Neuronal stem cell (in vitro differentiated cells): ENCODE results near the gene ILKAP.

Source experiments
- DNase-seq: peaks from one replicate; pipeline ENCODE4 v3.0.0-alpha.2; 2013; ENCODE audit warnings: low spot score
- H2AFZ ChIP-seq: one replicate; pipeline ENCODE4 v1.6.1; 2013; ENCODE audit warnings: mild to moderate bottlenecking, low read length, inconsistent platforms
- H2AK5ac ChIP-seq: 2 replicates; pipeline ENCODE4 v1.6.1; 2013; ENCODE audit warnings: low read depth, mild to moderate bottlenecking, inconsistent platforms, low read length, moderate library complexity, mixed read lengths
- H2BK120ac ChIP-seq: 2 replicates; pipeline ENCODE4 v1.6.1; 2013; ENCODE audit warnings: low read depth, mild to moderate bottlenecking, inconsistent platforms, low read length, moderate library complexity, mixed read lengths
- H2BK12ac ChIP-seq: one replicate; pipeline ENCODE4 v1.6.1; 2013; ENCODE audit warnings: low read length, inconsistent platforms
- H2BK15ac ChIP-seq: 2 replicates; pipeline ENCODE4 v1.6.1; 2013; ENCODE audit warnings: mild to moderate bottlenecking, low read length, inconsistent platforms, mixed read lengths
- H2BK5ac ChIP-seq: one replicate; pipeline ENCODE4 v1.6.1; 2013; ENCODE audit warnings: inconsistent platforms, mild to moderate bottlenecking, low read length, moderate library complexity
- H3K14ac ChIP-seq: one replicate; pipeline ENCODE4 v1.6.1; 2013; ENCODE audit warnings: low read length, inconsistent platforms
- H3K18ac ChIP-seq: 2 replicates; pipeline ENCODE4 v1.6.1; 2013; ENCODE audit warnings: low read length, inconsistent platforms
- H3K23ac ChIP-seq: 2 replicates; pipeline ENCODE4 v1.6.1; 2013; ENCODE audit warnings: low read depth, mild to moderate bottlenecking, mixed read lengths, low read length, inconsistent platforms; ENCODE audit not compliant: poor library complexity
- H3K27ac ChIP-seq: replicated peaks from 3 replicates; pipeline ENCODE4 v1.5.1; 2013; ENCODE audit warnings: low read length, inconsistent platforms
- H3K27me3 ChIP-seq, 3 experiments: 2 replicates each; pipeline ENCODE4 v1.6.1; 2013; ENCODE audit warnings: low read length in 3 of 3, mild to moderate bottlenecking in 2 of 3, inconsistent platforms in 1 of 3, low read depth in 1 of 3, mixed read lengths in 1 of 3, moderate library complexity in 1 of 3; ENCODE audit not compliant: control insufficient read depth in 3 of 3, insufficient read depth in 3 of 3
- H3K36me3 ChIP-seq, 2 donors: replicated peaks in 1 of 2; 2 replicates each; pipeline ENCODE4 v1.6.1; 2013; ENCODE audit warnings: low read length in 2 of 2; ENCODE audit not compliant: control insufficient read depth in 2 of 2, insufficient read depth in 2 of 2
- H3K4ac ChIP-seq: 2 replicates; pipeline ENCODE4 v1.6.1; 2013; ENCODE audit warnings: inconsistent platforms, mild to moderate bottlenecking, low read length, moderate library complexity
- H3K4me1 ChIP-seq, 2 donors: 1 replicate in 1 of 2; 2 replicates in 1 of 2; pipeline ENCODE4 v1.6.1; 2013; ENCODE audit warnings: low read length in 2 of 2, low read depth in 1 of 2; ENCODE audit not compliant: control insufficient read depth in 2 of 2, insufficient read depth in 1 of 2
- H3K4me2 ChIP-seq: one replicate; pipeline ENCODE4 v1.6.1; 2013; ENCODE audit warnings: mild to moderate bottlenecking, low read length, inconsistent platforms; ENCODE audit not compliant: insufficient read depth, poor library complexity, severe bottlenecking
- H3K4me3 ChIP-seq, 2 donors: 2 replicates each; pipeline ENCODE4 v1.5.1; 2013; ENCODE audit warnings: low read length in 2 of 2, mild to moderate bottlenecking in 2 of 2, inconsistent platforms in 1 of 2, moderate library complexity in 1 of 2
- H3K79me1 ChIP-seq: one replicate; pipeline ENCODE4 v1.6.1; 2013; ENCODE audit warnings: low read depth, mild to moderate bottlenecking, inconsistent platforms, low read length, moderate library complexity
- H3K9ac ChIP-seq: one replicate; pipeline ENCODE4 v1.6.1; 2013; ENCODE audit warnings: mild to moderate bottlenecking, low read depth, low read length, inconsistent platforms; ENCODE audit not compliant: poor library complexity
- H3K9me3 ChIP-seq, 2 donors: replicated peaks in 1 of 2; 2 replicates each; pipeline versions ENCODE3 to v1.6.1; 2013; ENCODE audit warnings: low read length in 2 of 2, mild to moderate bottlenecking in 2 of 2, inconsistent platforms in 1 of 2, low read depth in 1 of 2, mixed read lengths in 1 of 2, moderate library complexity in 1 of 2; ENCODE audit not compliant: control insufficient read depth in 2 of 2, insufficient read depth in 1 of 2
- H4K8ac ChIP-seq: one replicate; pipeline ENCODE4 v1.6.1; 2013; ENCODE audit warnings: low read depth, mild to moderate bottlenecking, inconsistent platforms, low read length, moderate library complexity
- H4K91ac ChIP-seq: one replicate; pipeline ENCODE4 v1.6.1; 2013; ENCODE audit warnings: low read length, low read depth, mild to moderate bottlenecking, inconsistent platforms; ENCODE audit not compliant: poor library complexity
- WGBS, 2 donors: extraction: QIAGEN DNeasy Blood & Tissue Kit; methylation state at CpG; one replicate each; pipeline ENCODE4 v1.1.7; 2013; ENCODE audit warnings: missing lambda C conversion rate in 2 of 2, mixed read lengths in 1 of 2; ENCODE audit not compliant: insufficient read length in 2 of 2, insufficient replicate concordance in 1 of 2; ENCODE audit errors: extremely low coverage in 2 of 2; 5-methylcytosine and 5-hydroxymethylcytosine counted together

The ILKAP gene

DNA sequence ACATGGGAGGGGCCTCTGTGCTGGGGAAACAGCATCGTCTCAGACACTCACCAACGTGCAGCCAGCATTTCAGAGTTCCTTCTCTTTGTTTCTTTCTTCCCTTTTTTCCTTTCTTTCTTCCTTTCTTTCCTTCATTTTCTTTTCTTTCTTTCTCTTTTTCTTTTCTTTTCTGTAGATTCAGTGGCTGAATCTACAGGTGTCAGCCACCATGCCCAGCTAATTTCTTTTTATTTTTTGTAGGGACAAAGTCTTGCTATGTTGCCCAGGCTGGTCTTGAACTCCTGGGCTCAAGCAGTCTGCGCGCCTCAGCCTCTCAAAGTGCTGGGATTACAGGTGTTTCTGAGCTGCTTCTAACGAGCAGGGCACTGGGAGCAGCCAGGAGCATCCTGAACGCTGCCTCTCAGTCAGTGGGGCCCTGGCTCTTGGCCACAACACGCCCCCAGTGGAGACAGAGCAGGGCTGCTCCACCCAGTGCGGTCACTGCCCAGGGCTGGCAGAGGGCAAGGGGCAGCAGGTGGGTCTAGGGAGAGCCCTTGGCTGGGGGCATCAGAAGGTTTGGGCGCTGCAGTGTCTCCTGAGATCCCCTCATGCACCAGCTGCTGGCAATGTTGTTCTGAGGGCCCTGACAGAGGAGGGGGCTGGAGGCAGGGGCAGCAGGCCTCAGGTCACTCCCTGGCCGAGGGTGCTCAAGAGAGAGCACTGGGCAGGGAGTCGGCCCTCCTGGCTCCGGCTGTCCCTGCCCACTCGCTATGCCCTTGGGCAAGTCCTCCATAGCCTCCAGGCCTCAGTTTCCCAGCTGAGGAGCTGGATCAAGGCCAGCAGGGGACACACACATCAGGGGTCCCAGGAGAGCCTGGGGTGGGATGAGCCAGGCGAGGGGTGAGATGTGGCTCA is 69.7 kb downstream of the ILKAP start:
- Histone ChIP-seq H3K27me3 (peaks cover 0 to 11% (median 0%) of the 10 kb centered on the region in 3 experiments), H2BK12ac (peak overlapping the region; percentile 41), H3K14ac (peak overlapping the region; percentile 38), H3K4me3 (no peak overlapping the region), H3K4me1 (peaks cover 5% of the 10 kb centered on the region in 2 donors), H2BK5ac (peak overlapping the region; percentile 66), H3K18ac (peak overlapping the region; percentile 48), H3K23ac (peak overlapping the region; percentile 80), H3K4ac (no peak overlapping the region), H4K8ac (peak overlapping the region; percentile 1), H4K91ac (no peak overlapping the region), H2BK120ac (no peak overlapping the region), H3K4me2 (no peak overlapping the region), H3K9me3 (no peaks in the 10 kb centered on the region), H2BK15ac (peak overlapping the region; percentile 85), H3K9ac (peak overlapping the region; percentile 77), H2AFZ (no peak overlapping the region), H3K79me1 (peaks cover 6% of the 10 kb centered on the region), H3K36me3 (no peaks in the 10 kb centered on the region), H2AK5ac (peak overlapping the region; percentile 63), H3K27ac (no peak overlapping the region)
- no peak for DNase-seq
- no CpG with 5 or more reads among the region's 14 CpGs for WGBS, 2 donors

DNA sequence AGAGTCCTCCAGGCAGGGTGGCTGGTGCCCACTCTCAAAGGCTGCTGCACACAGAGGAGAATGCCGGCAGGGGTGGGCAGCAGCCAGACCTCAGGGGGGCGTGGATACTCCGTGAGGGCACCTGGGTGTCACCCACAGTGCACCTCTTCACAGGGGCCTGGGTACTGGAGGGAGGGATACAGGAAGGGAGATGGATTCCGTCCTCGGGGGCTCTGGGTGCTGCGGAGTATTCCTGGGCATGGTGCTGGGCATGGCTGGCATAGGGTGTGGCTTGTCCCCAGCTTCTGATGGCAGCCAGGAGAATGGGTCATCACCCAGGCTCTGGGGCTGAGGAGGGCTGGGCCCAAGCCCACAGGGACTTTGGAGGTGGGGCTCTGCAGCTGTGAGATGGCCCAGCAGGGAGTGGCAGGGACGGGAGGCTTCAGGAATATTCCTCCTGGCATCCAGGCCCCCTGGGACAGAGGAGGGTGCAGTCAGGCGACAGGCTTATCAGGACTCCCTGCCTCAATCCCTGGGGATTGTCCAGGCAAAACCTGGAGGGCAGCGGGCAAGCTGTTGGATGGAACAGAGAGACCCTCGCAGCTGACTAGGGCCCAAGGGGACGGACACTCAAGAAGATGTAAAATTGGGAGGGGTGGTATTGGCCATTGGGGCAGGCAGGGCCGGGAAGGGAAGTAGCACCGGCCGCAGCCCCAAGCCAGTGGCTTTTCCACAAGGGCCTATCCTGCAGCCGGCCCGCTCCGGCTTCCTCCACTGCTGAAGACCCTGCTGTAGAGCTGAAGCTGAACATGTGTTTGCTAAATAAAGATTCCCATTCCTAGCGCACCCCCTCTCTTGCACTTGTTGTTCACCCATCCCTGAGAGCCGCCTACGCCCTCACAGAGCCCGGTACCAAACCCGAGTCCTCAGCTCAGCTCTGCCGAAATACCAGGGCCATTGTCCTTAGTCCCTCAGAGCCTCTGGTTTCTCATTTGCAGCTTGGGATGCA is 70.7 kb downstream of the ILKAP start:
- no peak overlapping the region for H3K9ac ChIP-seq
- peak overlapping the region; percentile 11 for H2BK5ac ChIP-seq
- H3K9me3 ChIP-seq, result no peaks in the 10 kb centered on the region
- H2BK15ac ChIP-seq, result peak overlapping the region; percentile 47
- peaks cover 2% of the 10 kb centered on the region for H3K79me1 ChIP-seq
- no peak overlapping the region for H3K14ac ChIP-seq
- H3K23ac ChIP-seq, result no peak overlapping the region
- H3K18ac ChIP-seq, result peak overlapping the region; percentile 67
- no peak overlapping the region for H3K4ac ChIP-seq
- no peak overlapping the region for H4K8ac ChIP-seq
- DNase-seq, result no peak
- no peak overlapping the region for H3K4me2 ChIP-seq
- peaks cover 0 to 10% (median 0%) of the 10 kb centered on the region in 3 experiments for H3K27me3 ChIP-seq
- no CpG with 5 or more reads among the region's 23 CpGs for WGBS, 2 donors
- peak overlapping the region; percentile 16 for H2BK12ac ChIP-seq
- H3K4me3 ChIP-seq, result no peak overlapping the region
- peak overlapping the region; percentile 68 for H2AK5ac ChIP-seq
- no peak overlapping the region for H4K91ac ChIP-seq
- H3K36me3 ChIP-seq, result no peaks in the 10 kb centered on the region
- peaks cover 0 to 2% of the 10 kb centered on the region in 2 donors for H3K4me1 ChIP-seq
- peak overlapping the region; percentile 31 for H2BK120ac ChIP-seq
- no peak overlapping the region for H3K27ac ChIP-seq
- H2AFZ ChIP-seq, result peak overlapping the region; percentile 13

DNA sequence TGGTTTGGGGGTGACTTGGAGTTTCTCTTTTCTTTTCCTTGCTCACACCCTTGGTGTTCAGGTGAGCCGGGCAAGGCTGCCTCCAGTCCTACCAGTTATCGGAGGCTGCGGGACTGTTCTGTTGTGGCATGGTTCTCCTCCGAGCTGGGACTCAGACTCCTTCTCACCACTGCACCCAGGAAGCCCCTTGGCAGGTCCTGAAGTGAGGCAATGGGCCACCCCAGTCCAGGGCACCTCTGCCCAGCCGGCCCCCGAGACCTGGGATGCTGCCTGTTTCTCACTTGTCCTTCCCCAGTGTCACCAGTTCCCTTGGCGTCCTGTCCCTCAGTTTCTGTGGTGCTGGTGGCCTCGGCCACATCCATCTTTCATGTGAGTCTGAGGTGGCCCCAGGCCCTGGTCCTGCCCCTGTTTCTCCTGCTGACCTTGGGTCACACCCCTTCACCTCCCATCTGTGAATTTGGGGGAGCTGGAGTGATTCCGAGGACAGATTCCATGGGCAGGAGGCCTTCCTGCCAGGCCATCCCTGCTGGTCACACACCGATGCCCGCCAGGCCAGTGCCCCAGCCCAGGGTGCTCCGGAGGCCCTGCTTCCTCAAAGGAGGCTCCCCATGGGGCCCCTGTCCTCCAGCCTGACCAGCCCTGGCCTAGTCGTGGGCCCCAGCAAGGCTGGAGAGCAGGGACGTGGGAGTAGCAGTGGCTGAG is 71.6 kb downstream of the ILKAP start:
- H2BK12ac ChIP-seq, result peak overlapping the region; percentile 16
- no peak overlapping the region for H4K8ac ChIP-seq
- WGBS, 2 donors, result no CpG with 5 or more reads among the region's 14 CpGs
- no peak overlapping the region for H4K91ac ChIP-seq
- H3K4ac ChIP-seq, result no peak overlapping the region
- peaks cover 2 to 5% of the 10 kb centered on the region in 2 donors for H3K4me1 ChIP-seq
- peak overlapping the region; percentile 11 for H2BK5ac ChIP-seq
- no peaks in the 10 kb centered on the region for H3K9me3 ChIP-seq
- H3K27ac ChIP-seq, result no peak overlapping the region
- peak overlapping the region; percentile 47 for H2BK15ac ChIP-seq
- peak overlapping the region; percentile 83 for H3K18ac ChIP-seq
- peaks cover 2% of the 10 kb centered on the region for H3K79me1 ChIP-seq
- no peak overlapping the region for H3K23ac ChIP-seq
- no peak overlapping the region for H3K14ac ChIP-seq
- H3K4me2 ChIP-seq, result no peak overlapping the region
- peaks cover 0 to 7% (median 0%) of the 10 kb centered on the region in 3 experiments for H3K27me3 ChIP-seq
- peak overlapping the region; percentile 31 for H2BK120ac ChIP-seq
- no peak overlapping the region for H3K9ac ChIP-seq
- H2AK5ac ChIP-seq, result peak overlapping the region; percentile 68
- H3K4me3 ChIP-seq, result no peak overlapping the region
- DNase-seq, result no peak
- H2AFZ ChIP-seq, result no peak overlapping the region
- no peaks in the 10 kb centered on the region for H3K36me3 ChIP-seq
